ENCODE measurements around the gene DCLK1. TPM values are rescaled to one million over a fixed set of nuclear protein-coding genes. Genes with fewer than 3 reads are reported as not detected.

DCLK1 gene
- total RNA-seq, 1 donor from 2014 or later, result under 0.01 TPM

- no peak for DNase-seq (ENCODE audit: low read depth)
- Histone ChIP-seq H3K4me3 (ENCODE audit: low read depth, low read length) (no peak overlapping the region), H3K27me3 (ENCODE audit: control insufficient read depth, insufficient read depth, low read length) (no peaks in the 10 kb centered on the region), H3K36me3 (ENCODE audit: control insufficient read depth, insufficient read depth, low read length) (no peaks in the 10 kb centered on the region)
- FAIRE-seq, result no peak
- TF ChIP-seq, protein P1, sequence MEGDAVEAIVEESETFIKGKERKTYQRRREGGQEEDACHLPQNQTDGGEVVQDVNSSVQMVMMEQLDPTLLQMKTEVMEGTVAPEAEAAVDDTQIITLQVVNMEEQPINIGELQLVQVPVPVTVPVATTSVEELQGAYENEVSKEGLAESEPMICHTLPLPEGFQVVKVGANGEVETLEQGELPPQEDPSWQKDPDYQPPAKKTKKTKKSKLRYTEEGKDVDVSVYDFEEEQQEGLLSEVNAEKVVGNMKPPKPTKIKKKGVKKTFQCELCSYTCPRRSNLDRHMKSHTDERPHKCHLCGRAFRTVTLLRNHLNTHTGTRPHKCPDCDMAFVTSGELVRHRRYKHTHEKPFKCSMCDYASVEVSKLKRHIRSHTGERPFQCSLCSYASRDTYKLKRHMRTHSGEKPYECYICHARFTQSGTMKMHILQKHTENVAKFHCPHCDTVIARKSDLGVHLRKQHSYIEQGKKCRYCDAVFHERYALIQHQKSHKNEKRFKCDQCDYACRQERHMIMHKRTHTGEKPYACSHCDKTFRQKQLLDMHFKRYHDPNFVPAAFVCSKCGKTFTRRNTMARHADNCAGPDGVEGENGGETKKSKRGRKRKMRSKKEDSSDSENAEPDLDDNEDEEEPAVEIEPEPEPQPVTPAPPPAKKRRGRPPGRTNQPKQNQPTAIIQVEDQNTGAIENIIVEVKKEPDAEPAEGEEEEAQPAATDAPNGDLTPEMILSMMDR (IDR thresholded peaks at IDR 0.05; ENCODE audit: insufficient read depth, low read length, severe bottlenecking), result no peak
These were observed 274.3 kb downstream of the DCLK1 start for GRCh38 chr13:35856721-35857364.

DNA sequence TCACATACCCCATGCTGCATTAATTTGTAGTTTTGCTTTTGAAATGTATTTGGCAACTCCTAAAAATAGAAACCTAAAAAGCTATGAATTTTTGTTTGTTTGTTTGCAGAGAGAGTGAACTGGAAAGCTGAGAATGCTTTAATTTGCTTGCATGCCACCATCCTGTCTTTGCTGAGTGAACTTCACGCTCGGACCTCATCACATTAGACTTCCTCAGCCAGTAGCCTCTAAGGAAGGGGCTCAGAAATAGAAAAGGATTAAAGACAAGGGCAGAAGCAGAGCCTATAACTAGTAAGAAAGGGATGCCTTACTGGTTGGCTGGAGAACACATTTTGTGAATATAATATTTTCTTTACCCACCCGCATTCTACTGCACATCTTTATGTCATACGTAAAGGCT lies 275.1 kb downstream of the DCLK1 start:
- FAIRE-seq, result no peak

GRCh38 chr13:35855531-35856019 lies 275.6 kb downstream of the DCLK1 start:
- DNase-seq (ENCODE audit: low read depth), result peak; percentile 78
- TF ChIP-seq, protein P1 (IDR thresholded peaks at IDR 0.05; ENCODE audit: insufficient read depth, low read length, severe bottlenecking), result no peak
- no peak for FAIRE-seq
- H3K4me3 ChIP-seq (ENCODE audit: low read depth, low read length), result no peak overlapping the region
- no peaks in the 10 kb centered on the region for H3K36me3 ChIP-seq (ENCODE audit: control insufficient read depth, insufficient read depth, low read length)
- H3K27me3 ChIP-seq (ENCODE audit: control insufficient read depth, insufficient read depth, low read length), result no peaks in the 10 kb centered on the region

More for the DNA sequence above, 275.1 kb downstream of the DCLK1 start:
- TF ChIP-seq, protein P1 (IDR thresholded peaks at IDR 0.05; ENCODE audit: insufficient read depth, low read length, severe bottlenecking), result no peak
- Histone ChIP-seq H3K36me3 (ENCODE audit: control insufficient read depth, insufficient read depth, low read length) (no peaks in the 10 kb centered on the region), H3K27me3 (ENCODE audit: control insufficient read depth, insufficient read depth, low read length) (no peaks in the 10 kb centered on the region), H3K4me3 (ENCODE audit: low read depth, low read length) (no peak overlapping the region)
- DNase-seq (ENCODE audit: low read depth), result no peak

DNA sequence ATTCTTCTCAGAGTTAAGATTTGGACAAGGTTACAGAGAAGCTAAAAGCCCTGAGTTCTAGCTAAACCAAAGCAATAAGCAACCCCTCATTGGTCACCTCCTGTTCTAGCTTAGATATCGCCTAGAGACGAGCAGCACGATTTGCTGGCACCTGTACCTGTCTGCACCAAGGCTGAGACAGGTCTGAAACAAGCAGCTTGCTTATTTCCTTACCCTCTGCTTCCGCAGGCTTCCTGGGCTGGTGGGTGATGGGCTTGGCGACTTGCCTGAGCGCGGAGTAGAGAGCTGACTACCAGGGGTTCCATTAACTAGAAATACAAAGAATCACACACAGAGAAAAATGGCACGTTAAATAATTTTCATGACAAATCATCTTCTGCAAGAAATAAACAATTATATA lies 276.9 kb downstream of the DCLK1 start:
- no peaks in the 10 kb centered on the region for H3K27me3 ChIP-seq (ENCODE audit: control insufficient read depth, insufficient read depth, low read length)
- no peaks in the 10 kb centered on the region for H3K36me3 ChIP-seq (ENCODE audit: control insufficient read depth, insufficient read depth, low read length)
- TF ChIP-seq, protein P1 (IDR thresholded peaks at IDR 0.05; ENCODE audit: insufficient read depth, low read length, severe bottlenecking), result no peak
- DNase-seq (ENCODE audit: low read depth) (no peak), FAIRE-seq (no peak)
- H3K4me3 ChIP-seq (ENCODE audit: low read depth, low read length), result no peak overlapping the region

GRCh38 chr13:35851881-35852280 lies 279.3 kb downstream of the DCLK1 start:
- no peaks in the 10 kb centered on the region for H3K27me3 ChIP-seq (ENCODE audit: control insufficient read depth, insufficient read depth, low read length)
- FAIRE-seq, result no peak
- H3K36me3 ChIP-seq (ENCODE audit: control insufficient read depth, insufficient read depth, low read length), result no peaks in the 10 kb centered on the region
- TF ChIP-seq, protein P1 (IDR thresholded peaks at IDR 0.05; ENCODE audit: insufficient read depth, low read length, severe bottlenecking), result no peak
- no peak overlapping the region for H3K4me3 ChIP-seq (ENCODE audit: low read depth, low read length)
- DNase-seq (ENCODE audit: low read depth), result no peak

GRCh38 chr13:35851356-35851755 lies 279.8 kb downstream of the DCLK1 start:
- DNase-seq (ENCODE audit: low read depth), result no peak
- no peak for FAIRE-seq
- Histone ChIP-seq H3K36me3 (ENCODE audit: control insufficient read depth, insufficient read depth, low read length) (no peaks in the 10 kb centered on the region), H3K4me3 (ENCODE audit: low read depth, low read length) (no peak overlapping the region), H3K27me3 (ENCODE audit: control insufficient read depth, insufficient read depth, low read length) (no peaks in the 10 kb centered on the region)
- TF ChIP-seq, protein P1 (IDR thresholded peaks at IDR 0.05; ENCODE audit: insufficient read depth, low read length, severe bottlenecking), result no peak
